PFSK-1 (cell line): ENCODE results near the gene TMEM50A.

Experiments
- FOXP2 ChIP-seq: optimal IDR thresholded peaks from 2 replicates; pipeline ENCODE3; 2011; ENCODE audit warnings: borderline replicate concordance, control low read depth, inconsistent platforms; ENCODE audit not compliant: insufficient read depth; ENCODE audit errors: extremely low read length, extremely low read depth
- POLR2AphosphoS5 ChIP-seq: IDR thresholded peaks from 2 replicates; pipeline ENCODE4 v1.6.1; 2012; ENCODE audit warnings: low read depth, mild to moderate bottlenecking, control low read depth, low read length, moderate library complexity
- REST ChIP-seq, 2 experiments: IDR thresholded peaks; 2 replicates each; pipeline versions ENCODE4 v1.6.1 to v1.8.0; 2011 to 2012; ENCODE audit warnings: low read depth in 2 of 2, low read length in 2 of 2, control low read depth in 1 of 2, inconsistent platforms in 1 of 2, mild to moderate bottlenecking in 1 of 2, moderate library complexity in 1 of 2; ENCODE audit not compliant: insufficient read depth in 1 of 2
- SIN3A ChIP-seq: IDR thresholded peaks from 2 replicates; pipeline ENCODE4 v1.6.1; 2012; ENCODE audit warnings: mild to moderate bottlenecking, low read length, moderate library complexity, borderline replicate concordance; ENCODE audit not compliant: insufficient read depth
- TAF1 ChIP-seq: IDR thresholded peaks from 2 replicates; pipeline ENCODE4 v1.6.1; 2012; ENCODE audit warnings: low read length, control low read depth, borderline replicate concordance; ENCODE audit not compliant: insufficient read depth

DNA sequence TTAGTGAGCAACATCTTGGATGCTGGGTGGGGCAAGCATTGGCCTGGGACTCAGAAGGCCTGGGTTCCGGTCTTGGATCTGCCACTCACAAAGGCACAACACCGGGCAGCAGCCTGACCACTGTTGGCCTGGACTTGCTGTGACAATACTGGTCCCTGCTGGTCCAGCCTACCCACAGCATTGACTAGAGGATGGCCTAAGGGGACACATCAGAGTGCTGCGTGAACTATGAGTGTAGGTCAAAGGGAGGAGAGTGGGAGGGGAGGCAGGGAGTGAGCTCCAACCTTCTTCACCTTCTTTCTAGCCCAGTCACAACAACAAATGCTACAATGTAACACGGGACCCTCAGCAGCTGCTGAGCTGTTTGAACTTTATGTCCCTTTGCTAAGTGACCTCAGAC, 31.1 kb downstream of the TMEM50A start:
- TF ChIP-seq POLR2AphosphoS5 (no peak), REST (IDR thresholded peaks at IDR 0.05; ENCODE audit: insufficient read depth in 1 of 2, low read depth in 2 of 2, low read length in 2 of 2) (no peak), TAF1 (no peak), FOXP2 (no peak), SIN3A (no peak)
